ENCODE data around the gene KCNK2.

GRCh38 chr1:215250913-215251312, 168.4 kb downstream of the KCNK2 start:
- TF ChIP-seq TAF1 (IDR thresholded peaks at IDR 0.05; ENCODE audit: borderline replicate concordance, insufficient read depth, low read length) (no peak), SIN3A (IDR thresholded peaks at IDR 0.05; ENCODE audit: borderline replicate concordance, insufficient read depth, low read length) (no peak), FOXP2 (optimal IDR thresholded peaks at IDR 0.05; ENCODE audit: borderline replicate concordance, extremely low read depth, extremely low read length, insufficient read depth) (no peak)
- TF ChIP-seq, protein P1, sequence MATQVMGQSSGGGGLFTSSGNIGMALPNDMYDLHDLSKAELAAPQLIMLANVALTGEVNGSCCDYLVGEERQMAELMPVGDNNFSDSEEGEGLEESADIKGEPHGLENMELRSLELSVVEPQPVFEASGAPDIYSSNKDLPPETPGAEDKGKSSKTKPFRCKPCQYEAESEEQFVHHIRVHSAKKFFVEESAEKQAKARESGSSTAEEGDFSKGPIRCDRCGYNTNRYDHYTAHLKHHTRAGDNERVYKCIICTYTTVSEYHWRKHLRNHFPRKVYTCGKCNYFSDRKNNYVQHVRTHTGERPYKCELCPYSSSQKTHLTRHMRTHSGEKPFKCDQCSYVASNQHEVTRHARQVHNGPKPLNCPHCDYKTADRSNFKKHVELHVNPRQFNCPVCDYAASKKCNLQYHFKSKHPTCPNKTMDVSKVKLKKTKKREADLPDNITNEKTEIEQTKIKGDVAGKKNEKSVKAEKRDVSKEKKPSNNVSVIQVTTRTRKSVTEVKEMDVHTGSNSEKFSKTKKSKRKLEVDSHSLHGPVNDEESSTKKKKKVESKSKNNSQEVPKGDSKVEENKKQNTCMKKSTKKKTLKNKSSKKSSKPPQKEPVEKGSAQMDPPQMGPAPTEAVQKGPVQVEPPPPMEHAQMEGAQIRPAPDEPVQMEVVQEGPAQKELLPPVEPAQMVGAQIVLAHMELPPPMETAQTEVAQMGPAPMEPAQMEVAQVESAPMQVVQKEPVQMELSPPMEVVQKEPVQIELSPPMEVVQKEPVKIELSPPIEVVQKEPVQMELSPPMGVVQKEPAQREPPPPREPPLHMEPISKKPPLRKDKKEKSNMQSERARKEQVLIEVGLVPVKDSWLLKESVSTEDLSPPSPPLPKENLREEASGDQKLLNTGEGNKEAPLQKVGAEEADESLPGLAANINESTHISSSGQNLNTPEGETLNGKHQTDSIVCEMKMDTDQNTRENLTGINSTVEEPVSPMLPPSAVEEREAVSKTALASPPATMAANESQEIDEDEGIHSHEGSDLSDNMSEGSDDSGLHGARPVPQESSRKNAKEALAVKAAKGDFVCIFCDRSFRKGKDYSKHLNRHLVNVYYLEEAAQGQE (IDR thresholded peaks at IDR 0.05; ENCODE audit: insufficient read depth in 1 of 2, low read depth in 2 of 2, low read length in 2 of 2) = no peak
